VCaP (cell line): ENCODE measurements around the gene ERVFRD-1.

Experiments
- H3K27ac ChIP-seq: fragments of 450-650 bp; 2 replicates; pipeline ENCODE4 v1.5.1; 2017
- TF ChIP-seq, protein P1 (sequence below): fragments of 450-650 bp; conservative IDR thresholded peaks from 2 replicates; pipeline ENCODE4 v1.5.1; 2017; ENCODE audit warnings: mild to moderate bottlenecking, moderate library complexity

Gene ERVFRD-1

DNA sequence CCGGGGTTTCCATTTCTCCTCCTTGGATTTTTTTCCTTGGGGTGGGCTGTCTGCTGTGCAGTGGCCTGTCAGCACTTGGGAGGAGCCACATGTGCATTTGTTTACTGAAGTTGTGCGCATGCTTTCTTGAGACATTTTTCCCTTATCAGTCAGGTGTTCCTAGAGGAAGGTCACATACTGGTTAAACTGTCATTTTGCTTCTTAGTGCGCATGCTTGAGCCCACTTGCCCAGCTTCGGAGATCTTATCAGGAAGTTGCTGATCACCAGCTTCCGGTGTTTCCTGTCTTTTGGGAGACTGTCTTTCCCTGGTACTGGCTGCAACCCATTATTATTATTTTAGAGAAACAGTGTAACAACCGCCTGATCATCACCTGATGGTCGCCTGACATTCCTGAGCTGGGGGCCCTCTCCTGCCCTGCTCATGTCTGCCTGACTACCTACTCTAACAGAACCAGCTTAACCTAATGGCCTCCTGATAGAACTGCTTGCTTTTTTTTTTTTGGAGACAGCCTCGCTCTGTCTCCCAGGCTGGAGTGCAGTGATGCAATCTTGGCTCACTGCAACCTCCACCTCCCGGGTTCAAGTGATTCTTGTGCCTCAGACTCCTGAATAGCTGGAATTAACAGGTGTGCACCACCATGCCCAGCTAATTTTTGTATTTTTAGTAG lies 378 bp upstream of the ERVFRD-1 start:
- H3K27ac ChIP-seq, result peak overlapping the region; percentile 50

DNA sequence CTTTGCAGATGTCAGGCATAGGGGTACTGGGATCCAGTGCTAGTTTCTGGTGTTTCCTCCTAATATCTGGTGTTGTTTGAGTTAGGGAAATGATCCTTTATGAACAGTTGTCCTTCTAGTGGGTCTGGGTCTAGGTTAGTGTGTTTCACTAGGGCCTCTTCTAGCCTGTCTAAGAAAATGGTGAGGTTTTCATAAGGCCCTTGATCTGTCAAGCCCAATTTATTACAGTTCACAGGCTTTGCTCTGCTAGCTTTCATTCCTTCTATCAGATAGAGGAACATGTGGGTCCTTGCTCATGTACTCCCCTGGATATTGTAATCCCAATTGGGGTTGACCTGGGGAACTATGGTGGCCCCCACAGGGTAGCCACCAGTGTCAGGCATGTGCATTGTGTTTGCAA lies 2.8 kb downstream of the ERVFRD-1 start:
- TF ChIP-seq, protein P1, sequence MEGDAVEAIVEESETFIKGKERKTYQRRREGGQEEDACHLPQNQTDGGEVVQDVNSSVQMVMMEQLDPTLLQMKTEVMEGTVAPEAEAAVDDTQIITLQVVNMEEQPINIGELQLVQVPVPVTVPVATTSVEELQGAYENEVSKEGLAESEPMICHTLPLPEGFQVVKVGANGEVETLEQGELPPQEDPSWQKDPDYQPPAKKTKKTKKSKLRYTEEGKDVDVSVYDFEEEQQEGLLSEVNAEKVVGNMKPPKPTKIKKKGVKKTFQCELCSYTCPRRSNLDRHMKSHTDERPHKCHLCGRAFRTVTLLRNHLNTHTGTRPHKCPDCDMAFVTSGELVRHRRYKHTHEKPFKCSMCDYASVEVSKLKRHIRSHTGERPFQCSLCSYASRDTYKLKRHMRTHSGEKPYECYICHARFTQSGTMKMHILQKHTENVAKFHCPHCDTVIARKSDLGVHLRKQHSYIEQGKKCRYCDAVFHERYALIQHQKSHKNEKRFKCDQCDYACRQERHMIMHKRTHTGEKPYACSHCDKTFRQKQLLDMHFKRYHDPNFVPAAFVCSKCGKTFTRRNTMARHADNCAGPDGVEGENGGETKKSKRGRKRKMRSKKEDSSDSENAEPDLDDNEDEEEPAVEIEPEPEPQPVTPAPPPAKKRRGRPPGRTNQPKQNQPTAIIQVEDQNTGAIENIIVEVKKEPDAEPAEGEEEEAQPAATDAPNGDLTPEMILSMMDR, result no peak
- H3K27ac ChIP-seq, result no peak overlapping the region

More for the DNA sequence above, 378 bp upstream of the ERVFRD-1 start:
- TF ChIP-seq, protein P1, result no peak

DNA sequence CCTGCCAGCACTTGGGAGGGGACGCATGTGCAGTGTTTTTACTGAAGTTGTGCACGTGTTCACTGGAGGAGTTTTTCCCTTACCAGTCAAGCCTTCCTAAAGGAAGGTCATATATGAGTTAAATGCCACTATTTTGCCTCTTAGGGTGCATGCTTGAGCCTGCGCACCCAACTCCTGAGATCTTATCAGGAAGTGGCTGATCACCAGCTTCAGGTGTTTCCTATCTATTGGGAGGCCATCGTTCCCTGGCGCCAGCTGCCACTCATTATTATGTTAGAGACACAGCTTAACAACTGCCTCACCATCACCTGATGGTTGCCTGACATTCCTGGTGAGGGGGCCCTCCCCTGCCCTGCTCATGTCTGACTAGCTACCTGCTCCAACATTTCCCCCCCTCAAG lies 8.5 kb downstream of the ERVFRD-1 start:
- TF ChIP-seq, protein P1, result no peak
- H3K27ac ChIP-seq, result no peak overlapping the region

DNA sequence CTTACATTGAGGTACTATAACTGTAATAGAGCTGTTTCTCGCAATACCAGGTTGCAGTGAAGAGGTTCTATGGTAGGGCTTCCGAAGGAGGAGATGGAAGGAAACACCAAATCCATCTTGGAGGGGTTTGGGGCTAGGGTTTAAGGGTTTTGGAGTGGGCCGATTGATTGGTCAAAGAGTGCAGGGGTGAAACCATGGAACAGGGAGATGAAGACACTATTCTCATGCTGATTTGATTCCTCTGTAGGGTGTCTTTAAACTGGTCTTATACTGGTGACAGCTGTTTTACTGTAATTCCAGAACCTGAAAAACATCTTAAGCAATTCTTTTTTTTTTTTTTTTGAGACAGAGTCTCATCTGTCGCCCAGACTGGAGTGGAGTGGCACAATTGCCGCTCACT lies 10.1 kb downstream of the ERVFRD-1 start:
- TF ChIP-seq, protein P1, result no peak
- no peak overlapping the region for H3K27ac ChIP-seq

DNA sequence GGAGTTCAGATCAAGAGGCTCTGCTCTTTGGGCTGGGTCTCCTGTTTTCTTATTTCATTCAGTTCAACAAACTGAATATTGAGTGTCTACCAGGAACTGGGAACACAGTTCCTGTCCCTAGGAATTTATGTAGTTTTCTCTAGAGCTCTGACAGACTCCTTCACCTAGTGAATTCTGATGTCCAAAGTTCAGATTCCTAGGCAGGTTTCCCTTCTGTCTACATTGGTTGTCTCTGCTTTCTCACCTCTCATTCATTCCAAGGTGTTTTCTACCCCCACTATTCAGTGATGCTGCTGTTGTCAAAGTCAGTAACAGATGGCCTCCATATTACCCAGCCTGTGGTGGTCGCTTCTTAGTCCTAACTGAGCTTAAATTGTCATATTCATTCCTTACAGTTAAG lies 13.5 kb downstream of the ERVFRD-1 start:
- TF ChIP-seq, protein P1, result no peak
- no peak overlapping the region for H3K27ac ChIP-seq

DNA sequence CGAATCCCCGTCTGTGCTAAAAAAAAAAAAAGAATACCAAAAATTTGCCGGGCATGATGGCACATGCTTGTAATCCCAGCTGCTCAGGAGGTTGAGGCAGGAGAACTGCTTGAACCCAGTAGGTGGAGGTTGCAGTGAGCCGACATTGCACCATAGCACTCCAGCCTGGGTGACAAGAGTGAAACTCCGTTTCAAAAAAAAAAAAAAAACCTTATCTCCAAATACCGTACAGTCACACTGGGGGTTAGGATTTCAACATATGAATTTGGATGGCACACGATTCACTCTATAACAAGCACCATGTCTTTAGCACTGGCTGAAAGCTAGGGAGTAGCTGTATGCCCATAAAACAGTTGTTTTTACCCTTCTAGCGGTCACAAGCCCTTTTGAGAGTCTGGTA lies 14.0 kb downstream of the ERVFRD-1 start:
- TF ChIP-seq, protein P1, result no peak
- H3K27ac ChIP-seq, result no peak overlapping the region

DNA sequence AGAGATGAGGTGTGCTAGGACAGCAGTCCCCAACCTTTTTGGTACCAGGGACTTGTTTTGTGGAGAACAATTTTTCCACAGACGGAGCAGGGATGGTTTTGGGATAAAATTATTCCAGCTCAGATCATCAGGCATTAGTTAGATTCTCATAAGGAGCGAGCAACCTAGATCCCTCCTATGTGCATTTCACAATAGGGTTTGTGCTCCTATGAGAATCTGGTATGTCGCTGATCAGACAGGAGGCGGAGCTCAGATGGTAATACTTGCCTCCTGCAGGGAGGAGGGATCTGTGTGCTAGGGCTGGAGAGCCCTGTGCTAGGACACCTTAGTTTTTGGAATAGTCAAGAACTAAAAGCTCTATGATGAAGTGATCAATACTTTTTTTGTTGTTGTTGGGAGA lies 15.4 kb downstream of the ERVFRD-1 start:
- peak overlapping the region; percentile 97 for H3K27ac ChIP-seq
- TF ChIP-seq, protein P1, result no peak
